ENCODE data around the gene LRRC36.

DNA sequence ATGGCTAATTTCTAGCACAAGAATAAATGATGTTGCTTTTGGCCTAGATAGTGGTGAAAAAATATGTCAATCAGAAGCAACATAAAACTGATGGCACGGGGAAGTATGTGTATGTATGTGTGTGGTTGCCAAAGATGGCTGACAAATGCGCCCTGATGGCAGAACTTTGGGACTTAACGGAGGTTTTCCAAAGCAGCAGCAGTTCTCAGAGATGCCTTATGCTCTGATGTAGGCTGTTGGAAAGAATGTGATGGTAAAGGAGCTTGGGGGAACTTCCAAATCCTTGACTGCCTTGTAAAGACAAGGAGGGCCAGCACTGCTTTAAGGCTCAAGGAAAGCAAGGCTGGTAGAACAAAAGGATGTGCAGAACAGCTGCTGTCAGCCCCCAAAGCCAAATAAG is 16.1 kb upstream of the LRRC36 start:
- TF ChIP-seq GATA2 (IDR thresholded peaks at IDR 0.05; ENCODE audit: low read depth, low read length) (no peak), GATA3 (IDR thresholded peaks at IDR 0.05; ENCODE audit: low read depth, low read length) (no peak)
